K562 (cell line): ENCODE results near the gene SKIL. TPM values are rescaled to one million over a fixed set of nuclear protein-coding genes. Genes with fewer than 3 reads are reported as not detected.

ENCODE experiments used
- ATAC-seq: fragments of 200-7000 bp; cut with Tn5 transposase; 3 replicates; pipeline ENCODE4 v1.9.1; 2020; ENCODE audit warnings: moderate library complexity
- BruUV-seq: library from RNA; stranded (reverse); fragments of 400-500 nt; replicated peaks from 2 replicates; lab custom pipeline; 2021; lab: Mats Ljungman, UMichigan
- CTCF ChIA-PET: fragments of 300-600 bp; formaldehyde crosslinking; extraction: SDS; loops from one replicate; lab custom pipeline; 2021; ENCODE audit warnings: low intra/inter-chr PET ratio; lab: Yijun Ruan, JAX
- POLR2A ChIA-PET: fragments of 300-600, 350-650 bp; sonication (Branson Sonifier 250); formaldehyde crosslinking; extraction: SDS; loops from one replicate; lab custom pipeline; 2021; ENCODE audit warnings: antibody characterized with exemption, inconsistent platforms; lab: Yijun Ruan, JAX
- DNase-seq, 4 experiments: peaks; one replicate each; pipeline versions ENCODE4 v3.0.0 to v3.0.0-alpha.2; 2011 to 2018; ENCODE audit warnings: low spot score in 3 of 4, mixed read lengths in 3 of 4; ENCODE audit errors: extremely low read depth in 1 of 4
- FAIRE-seq: peaks from 2 replicates; lab custom pipeline; 2011; peaks lifted over from hg19 to GRCh38; lab: Jason Lieb, UNC
- H2AFZ ChIP-seq: 2 replicates; pipeline ENCODE4 v1.6.0; 2011; ENCODE audit warnings: low read depth, low read length, control low read depth, inconsistent platforms
- H3K27ac ChIP-seq: fragments of 200-600 bp; 3 replicates; pipeline ENCODE4 v1.8.0; 2011; ENCODE audit warnings: low read depth, mild to moderate bottlenecking, control low read depth, inconsistent platforms, low read length, moderate library complexity, mixed read lengths; ENCODE audit errors: extremely low read depth
- H3K27me3 ChIP-seq, 2 experiments: fragments of 300-600 bp in 1 of 2; 2 replicates in 1 of 2; 3 replicates in 1 of 2; pipeline versions ENCODE4 v1.6.0 to v1.8.0; 2011; ENCODE audit warnings: inconsistent platforms in 2 of 2, low read length in 2 of 2, mild to moderate bottlenecking in 1 of 2, mixed read lengths in 1 of 2, moderate library complexity in 1 of 2; ENCODE audit not compliant: control insufficient read depth in 2 of 2, insufficient read depth in 2 of 2
- H3K36me3 ChIP-seq: fragments of 300-600 bp; 3 replicates; pipeline ENCODE4 v1.8.0; 2011; ENCODE audit warnings: mild to moderate bottlenecking, low read length, inconsistent platforms; ENCODE audit not compliant: control insufficient read depth, insufficient read depth
- H3K4me1 ChIP-seq, 2 experiments: fragments of 200-600 bp in 1 of 2; replicated peaks in 1 of 2; 2 replicates in 1 of 2; 3 replicates in 1 of 2; pipeline versions ENCODE4 v1.5.1 to v1.8.0; 2011; ENCODE audit warnings: inconsistent platforms in 2 of 2, low read length in 2 of 2, mild to moderate bottlenecking in 1 of 2, mixed read lengths in 1 of 2, moderate library complexity in 1 of 2; ENCODE audit not compliant: control insufficient read depth in 2 of 2, insufficient read depth in 2 of 2
- H3K4me2 ChIP-seq: 2 replicates; pipeline ENCODE4 v1.6.1; 2011; ENCODE audit warnings: low read length, control low read depth, inconsistent platforms, mixed read lengths; ENCODE audit not compliant: insufficient read depth
- H3K4me3 ChIP-seq: fragments of 200-600 bp; sonication (generic), shearing (Covaris generic); 2 replicates; pipeline ENCODE4 v1.5.1; 2016; ENCODE audit warnings: control low read depth, inconsistent platforms
- H3K79me2 ChIP-seq: fragments of 200-600 bp; 3 replicates; pipeline ENCODE4 v1.8.0; 2011; ENCODE audit warnings: low read length, inconsistent platforms; ENCODE audit not compliant: control insufficient read depth, insufficient read depth
- H3K9ac ChIP-seq, 2 experiments: 2 replicates each; pipeline versions ENCODE4 v1.6.0 to v1.6.1; 2011; ENCODE audit warnings: low read depth in 2 of 2, low read length in 2 of 2, control low read depth in 1 of 2, inconsistent platforms in 1 of 2, mild to moderate bottlenecking in 1 of 2, mixed read lengths in 1 of 2; ENCODE audit not compliant: insufficient read depth in 1 of 2
- H3K9me1 ChIP-seq: one replicate; pipeline ENCODE4 v1.6.0; 2011; ENCODE audit warnings: inconsistent platforms, mild to moderate bottlenecking, low read length, moderate library complexity; ENCODE audit not compliant: control insufficient read depth, insufficient read depth
- H3K9me3 ChIP-seq: replicated peaks from 2 replicates; pipeline ENCODE4 v1.5.1; 2011; ENCODE audit warnings: low read depth, low read length, inconsistent platforms; ENCODE audit not compliant: control insufficient read depth, insufficient read depth
- H4K20me1 ChIP-seq: replicated peaks from 2 replicates; pipeline ENCODE4 v1.6.1; 2011; ENCODE audit warnings: low read length, inconsistent platforms, mixed read lengths; ENCODE audit not compliant: control insufficient read depth, insufficient read depth
- ATF7 ChIP-seq: fragments of 450-650 bp; IDR thresholded peaks from 2 replicates; pipeline ENCODE4 v1.7.1; 2014; ENCODE audit warnings: mild to moderate bottlenecking, moderate library complexity
- CHCHD3 ChIP-seq: fragments of 250-450 bp; sonication (Bioruptor Pico); IDR thresholded peaks from 2 replicates; pipeline ENCODE4 v2.1.2; 2022; ENCODE audit warnings: mild to moderate bottlenecking
- CREM ChIP-seq: IDR thresholded peaks from 2 replicates; pipeline ENCODE4 v1.6.1; 2014; ENCODE audit warnings: antibody characterized with exemption, low read depth
- ELF2 ChIP-seq: fragments of 250-450 bp; sonication (Bioruptor Pico); IDR thresholded peaks from 2 replicates; pipeline ENCODE4 v1.5.0; 2021; ENCODE audit warnings: mild to moderate bottlenecking
- FOSL1 ChIP-seq: fragments of 200-800 bp; sonication (Bioruptor generic); conservative IDR thresholded peaks from 2 replicates; pipeline ENCODE4 v1.6.1; 2016; ENCODE audit warnings: missing genetic modification characterization, missing compliant biosample characterization
- HDGF ChIP-seq: fragments of 450-650 bp; IDR thresholded peaks from 2 replicates; pipeline ENCODE4 v1.6.1; 2016
- HOXB6 ChIP-seq: fragments of 250-450 bp; sonication (Bioruptor Pico); IDR thresholded peaks from 2 replicates; pipeline ENCODE4 v1.5.1; 2022; ENCODE audit warnings: mild to moderate bottlenecking, borderline replicate concordance
- NCOA6 ChIP-seq: fragments of 450-650 bp; IDR thresholded peaks from 2 replicates; pipeline ENCODE4 v1.6.1; 2017; ENCODE audit warnings: mild to moderate bottlenecking
- PTRF ChIP-seq: fragments of 450-650 bp; IDR thresholded peaks from 2 replicates; pipeline ENCODE4 v1.6.1; 2016; ENCODE audit warnings: mild to moderate bottlenecking, missing genetic modification characterization, missing compliant biosample characterization
- RBM15 ChIP-seq: fragments of 200-400 bp; formaldehyde crosslinking; IDR thresholded peaks from 2 replicates; pipeline ENCODE4 v1.6.1; 2018; ENCODE audit warnings: mild to moderate bottlenecking, low read length, moderate library complexity; ENCODE audit not compliant: insufficient read depth
- REST ChIP-seq, 2 experiments: fragments of 450-650 bp; formaldehyde crosslinking in 1 of 2; IDR thresholded peaks; 2 replicates each; pipeline versions ENCODE4 v1.4.0 to v1.6.1; 2014 to 2020; ENCODE audit warnings: mild to moderate bottlenecking in 2 of 2, borderline replicate concordance in 1 of 2, low read depth in 1 of 2
- STAG1 ChIP-seq: sonication (generic); formaldehyde crosslinking; IDR thresholded peaks from 2 replicates; pipeline ENCODE4 v1.5.0; 2020; ENCODE audit warnings: missing genetic modification reagents, borderline replicate concordance
- ZBTB43 ChIP-seq: sonication (generic); formaldehyde crosslinking; IDR thresholded peaks from 2 replicates; pipeline ENCODE4 v1.8.0; 2023; ENCODE audit warnings: mild to moderate bottlenecking, missing genetic modification reagents
- ZNF384 ChIP-seq: IDR thresholded peaks from 2 replicates; pipeline ENCODE4 v1.6.1; 2012; ENCODE audit warnings: low read depth, low read length, improper control_type of control experiment
- WGBS: fragments of 100-300 bp; shearing (Covaris generic); methylation state at CpG from one replicate; pipeline ENCODE4 v1.1.6; 2016; ENCODE audit warnings: low coverage, mixed read lengths; ENCODE audit not compliant: insufficient coverage; ENCODE audit errors: missing lambda C conversion rate; 5-methylcytosine and 5-hydroxymethylcytosine counted together
- in situ Hi-C: fragments of 300-500 bp; cut with MboI; formaldehyde crosslinking; loops from 4 replicates; pipeline ENCODE4 v1.15.0; 2018; ENCODE audit warnings: inconsistent platforms, mixed read lengths
- intact Hi-C: fragments of 100-400 bp; cut with micrococcal nuclease; formaldehyde crosslinking; loops from 2 replicates; pipeline ENCODE4 v1.14.2; 2022
- polyA plus RNA-seq, 8 experiments: library from polyadenylated mRNA; depleted of rRNA in 4 of 8; stranded (reverse) in 5 of 8; unstranded in 3 of 8; fragments of >200 nt; fragmentation: Nextera tagmentation in 2 of 8; fragmentation: Illumina TruSeq in 1 of 8; extraction: Ambion mirVana in 2 of 8; extraction: Trizol in 1 of 8; gene quantifications; 2 replicates each; pipeline versions ENCODE4 v1.2.1 to v1.2.3, GENCODE V29; 2011 to 2014; ENCODE audit warnings: inconsistent platforms in 1 of 8, missing spikeins in 1 of 8
- total RNA-seq, 7 experiments: library from RNA; depleted of rRNA in 6 of 7; stranded (reverse); fragments of >200 nt in 6 of 7; fragmentation: Illumina TruSeq in 2 of 7; extraction: Trizol in 2 of 7; gene quantifications; 2 replicates each; pipeline versions ENCODE4 v1.2.1 to v1.2.3, GENCODE V29; 2011 to 2021; ENCODE audit warnings: low replicate concordance in 1 of 7

SKIL gene
- total and polyA plus RNA-seq, 9 of the 15 experiments (the other 6 are each of a cell fraction or from before 2014, with no cell fraction given) = 4.3 to 19.1 (median 9.7) TPM

GRCh38 chr3:170414202-170414663, 56.7 kb downstream of the SKIL start (continued):
- TF ChIP-seq CHCHD3 (CRISPR knock-in tag) (no peak), ZNF384 (0 out of 2 replicates have a peak, but pooled peaks have one; percentile 38), STAG1 (CRISPR knock-in tag) (peak; percentile 86; the same call in 1 of the 2 replicates), ZBTB43 (no peak), HDGF (no peak), FOSL1 (tag) (peak; percentile 63), CREM (0 out of 2 replicates have a peak, but pooled peaks have one; percentile 4), HOXB6 (CRISPR knock-in tag) (no peak)

GRCh38 chr3:170417090-170417489, 59.6 kb downstream of the SKIL start:
- Histone ChIP-seq H3K4me3 (no peak overlapping the region), H3K36me3 (no peaks in the 10 kb centered on the region), H3K9ac (no peak overlapping the region), H2AFZ (no peak overlapping the region), H3K9me3 (no peaks in the 10 kb centered on the region), H4K20me1 (no peaks in the 10 kb centered on the region), H3K79me2 (no peaks in the 10 kb centered on the region), H3K4me2 (no peak overlapping the region), H3K9me1 (no peaks in the 10 kb centered on the region), H3K27me3 (no peaks in the 10 kb centered on the region), H3K4me1 (peaks cover 0 to 9% of the 10 kb centered on the region in 2 experiments; a peak in 2 of 5 replicates), H3K27ac (no peak overlapping the region)
- whole genome bisulfite sequencing = 0% methylated on average over 1 of the region's 1 CpG
- no TSS peak for BruUV-seq
- ChIA-PET CTCF (no interaction called here), POLR2A (no interaction called here)
- FAIRE-seq = no peak
- peak in 1 of 4 experiments; percentile 15 for DNase-seq
- intact Hi-C loops (no loop called here), in situ Hi-C loops (no loop called here)
- ATAC-seq = no peak
- TF ChIP-seq ATF7 (no peak), PTRF (tag) (no peak), NCOA6 (no peak), ELF2 (CRISPR knock-in tag) (no peak), REST (IDR thresholded peaks at IDR 0.05; ENCODE audit: borderline replicate concordance) (no peak), REST (CRISPR knock-in tag; IDR thresholded peaks at IDR 0.05; ENCODE audit: low read depth) (no peak), RBM15 (no peak)
